K562 (cell line): ENCODE measurements around the gene OR8B8. TPM values are rescaled to one million over a fixed set of nuclear protein-coding genes. Genes with fewer than 3 reads are reported as not detected.

Source experiments
- ATAC-seq: fragments of 200-7000 bp; cut with Tn5 transposase; 3 replicates; pipeline ENCODE4 v1.9.1; 2020; ENCODE audit warnings: moderate library complexity
- BruUV-seq: library from RNA; stranded (reverse); fragments of 400-500 nt; replicated peaks from 2 replicates; lab custom pipeline; 2021; lab: Mats Ljungman, UMichigan
- CTCF ChIA-PET: fragments of 300-600 bp; formaldehyde crosslinking; extraction: SDS; loops from one replicate; lab custom pipeline; 2021; ENCODE audit warnings: low intra/inter-chr PET ratio; lab: Yijun Ruan, JAX
- POLR2A ChIA-PET: fragments of 300-600, 350-650 bp; sonication (Branson Sonifier 250); formaldehyde crosslinking; extraction: SDS; loops from one replicate; lab custom pipeline; 2021; ENCODE audit warnings: antibody characterized with exemption, inconsistent platforms; lab: Yijun Ruan, JAX
- DNase-seq, 4 experiments: peaks; one replicate each; pipeline versions ENCODE4 v3.0.0 to v3.0.0-alpha.2; 2011 to 2018; ENCODE audit warnings: low spot score in 3 of 4, mixed read lengths in 3 of 4; ENCODE audit errors: extremely low read depth in 1 of 4
- FAIRE-seq: peaks from 2 replicates; lab custom pipeline; 2011; peaks lifted over from hg19 to GRCh38; lab: Jason Lieb, UNC
- H2AFZ ChIP-seq: 2 replicates; pipeline ENCODE4 v1.6.0; 2011; ENCODE audit warnings: low read depth, low read length, control low read depth, inconsistent platforms
- H3K27ac ChIP-seq: fragments of 200-600 bp; 3 replicates; pipeline ENCODE4 v1.8.0; 2011; ENCODE audit warnings: low read depth, mild to moderate bottlenecking, control low read depth, inconsistent platforms, low read length, moderate library complexity, mixed read lengths; ENCODE audit errors: extremely low read depth
- H3K27me3 ChIP-seq, 2 experiments: fragments of 300-600 bp in 1 of 2; 2 replicates in 1 of 2; 3 replicates in 1 of 2; pipeline versions ENCODE4 v1.6.0 to v1.8.0; 2011; ENCODE audit warnings: inconsistent platforms in 2 of 2, low read length in 2 of 2, mild to moderate bottlenecking in 1 of 2, mixed read lengths in 1 of 2, moderate library complexity in 1 of 2; ENCODE audit not compliant: control insufficient read depth in 2 of 2, insufficient read depth in 2 of 2
- H3K36me3 ChIP-seq: fragments of 300-600 bp; 3 replicates; pipeline ENCODE4 v1.8.0; 2011; ENCODE audit warnings: mild to moderate bottlenecking, low read length, inconsistent platforms; ENCODE audit not compliant: control insufficient read depth, insufficient read depth
- H3K4me1 ChIP-seq, 2 experiments: fragments of 200-600 bp in 1 of 2; replicated peaks in 1 of 2; 2 replicates in 1 of 2; 3 replicates in 1 of 2; pipeline versions ENCODE4 v1.5.1 to v1.8.0; 2011; ENCODE audit warnings: inconsistent platforms in 2 of 2, low read length in 2 of 2, mild to moderate bottlenecking in 1 of 2, mixed read lengths in 1 of 2, moderate library complexity in 1 of 2; ENCODE audit not compliant: control insufficient read depth in 2 of 2, insufficient read depth in 2 of 2
- H3K4me2 ChIP-seq: 2 replicates; pipeline ENCODE4 v1.6.1; 2011; ENCODE audit warnings: low read length, control low read depth, inconsistent platforms, mixed read lengths; ENCODE audit not compliant: insufficient read depth
- H3K4me3 ChIP-seq: fragments of 200-600 bp; sonication (generic), shearing (Covaris generic); 2 replicates; pipeline ENCODE4 v1.5.1; 2016; ENCODE audit warnings: control low read depth, inconsistent platforms
- H3K79me2 ChIP-seq: fragments of 200-600 bp; 3 replicates; pipeline ENCODE4 v1.8.0; 2011; ENCODE audit warnings: low read length, inconsistent platforms; ENCODE audit not compliant: control insufficient read depth, insufficient read depth
- H3K9ac ChIP-seq, 2 experiments: 2 replicates each; pipeline versions ENCODE4 v1.6.0 to v1.6.1; 2011; ENCODE audit warnings: low read depth in 2 of 2, low read length in 2 of 2, control low read depth in 1 of 2, inconsistent platforms in 1 of 2, mild to moderate bottlenecking in 1 of 2, mixed read lengths in 1 of 2; ENCODE audit not compliant: insufficient read depth in 1 of 2
- H3K9me1 ChIP-seq: one replicate; pipeline ENCODE4 v1.6.0; 2011; ENCODE audit warnings: inconsistent platforms, mild to moderate bottlenecking, low read length, moderate library complexity; ENCODE audit not compliant: control insufficient read depth, insufficient read depth
- H3K9me3 ChIP-seq: replicated peaks from 2 replicates; pipeline ENCODE4 v1.5.1; 2011; ENCODE audit warnings: low read depth, low read length, inconsistent platforms; ENCODE audit not compliant: control insufficient read depth, insufficient read depth
- H4K20me1 ChIP-seq: replicated peaks from 2 replicates; pipeline ENCODE4 v1.6.1; 2011; ENCODE audit warnings: low read length, inconsistent platforms, mixed read lengths; ENCODE audit not compliant: control insufficient read depth, insufficient read depth
- ATF4 ChIP-seq: fragments of 450-650 bp; formaldehyde crosslinking; IDR thresholded peaks from 2 replicates; pipeline ENCODE4 v1.4.0; 2022; ENCODE audit warnings: mild to moderate bottlenecking, moderate library complexity
- E2F8 ChIP-seq: fragments of 450-650 bp; IDR thresholded peaks from 2 replicates; pipeline ENCODE4 v1.7.1; 2018; ENCODE audit warnings: mild to moderate bottlenecking, low read depth; ENCODE audit not compliant: partially characterized antibody
- ETS1 ChIP-seq: conservative IDR thresholded peaks from 2 replicates; pipeline ENCODE4 v1.6.1; 2011; ENCODE audit warnings: low read depth, mild to moderate bottlenecking, low read length; ENCODE audit not compliant: control insufficient read depth
- FOXJ3 ChIP-seq: sonication (generic); formaldehyde crosslinking; IDR thresholded peaks from 2 replicates; pipeline ENCODE4 v1.4.0; 2020; ENCODE audit warnings: mild to moderate bottlenecking, missing genetic modification reagents
- HOXB6 ChIP-seq: fragments of 250-450 bp; sonication (Bioruptor Pico); IDR thresholded peaks from 2 replicates; pipeline ENCODE4 v1.5.1; 2022; ENCODE audit warnings: mild to moderate bottlenecking, borderline replicate concordance
- KDM4B ChIP-seq, 2 experiments: fragments of 450-650 bp in 1 of 2; sonication (generic) in 1 of 2; IDR thresholded peaks; 2 replicates each; pipeline ENCODE4 v1.6.1; 2016 to 2017; ENCODE audit warnings: borderline replicate concordance in 2 of 2, antibody characterized with exemption in 1 of 2, low read depth in 1 of 2, mild to moderate bottlenecking in 1 of 2
- MEF2A ChIP-seq: IDR thresholded peaks from 2 replicates; pipeline ENCODE4 v1.6.1; 2011; ENCODE audit warnings: low read depth, mild to moderate bottlenecking, low read length, moderate library complexity; ENCODE audit not compliant: control insufficient read depth
- PTTG1 ChIP-seq: fragments of 450-650 bp; IDR thresholded peaks from 2 replicates; pipeline ENCODE4 v1.6.1; 2016; ENCODE audit warnings: low read depth, mild to moderate bottlenecking, missing genetic modification characterization, missing compliant biosample characterization
- SMARCE1 ChIP-seq: fragments of 450-650 bp; IDR thresholded peaks from 2 replicates; pipeline ENCODE4 v1.7.1; 2016; ENCODE audit warnings: mild to moderate bottlenecking
- ZNF551 ChIP-seq: fragments of 250-450 bp; sonication (Bioruptor Pico); IDR thresholded peaks from 2 replicates; pipeline ENCODE4 v1.5.0; 2021; ENCODE audit warnings: mild to moderate bottlenecking, moderate library complexity
- WGBS: fragments of 100-300 bp; shearing (Covaris generic); methylation state at CpG from one replicate; pipeline ENCODE4 v1.1.6; 2016; ENCODE audit warnings: low coverage, mixed read lengths; ENCODE audit not compliant: insufficient coverage; ENCODE audit errors: missing lambda C conversion rate; 5-methylcytosine and 5-hydroxymethylcytosine counted together
- in situ Hi-C: fragments of 300-500 bp; cut with MboI; formaldehyde crosslinking; loops from 4 replicates; pipeline ENCODE4 v1.15.0; 2018; ENCODE audit warnings: inconsistent platforms, mixed read lengths
- intact Hi-C: fragments of 100-400 bp; cut with micrococcal nuclease; formaldehyde crosslinking; loops from 2 replicates; pipeline ENCODE4 v1.14.2; 2022
- polyA plus RNA-seq, 8 experiments: library from polyadenylated mRNA; depleted of rRNA in 4 of 8; stranded (reverse) in 5 of 8; unstranded in 3 of 8; fragments of >200 nt; fragmentation: Nextera tagmentation in 2 of 8; fragmentation: Illumina TruSeq in 1 of 8; extraction: Ambion mirVana in 2 of 8; extraction: Trizol in 1 of 8; gene quantifications; 2 replicates each; pipeline versions ENCODE4 v1.2.1 to v1.2.3, GENCODE V29; 2011 to 2014; ENCODE audit warnings: inconsistent platforms in 1 of 8, missing spikeins in 1 of 8
- total RNA-seq, 7 experiments: library from RNA; depleted of rRNA in 6 of 7; stranded (reverse); fragments of >200 nt in 6 of 7; fragmentation: Illumina TruSeq in 2 of 7; extraction: Trizol in 2 of 7; gene quantifications; 2 replicates each; pipeline versions ENCODE4 v1.2.1 to v1.2.3, GENCODE V29; 2011 to 2021; ENCODE audit warnings: low replicate concordance in 1 of 7

Gene OR8B8
- total and polyA plus RNA-seq, 9 of the 15 experiments (the other 6 are each of a cell fraction or from before 2014, with no cell fraction given) = 0.18 TPM; not detected in 8

GRCh38 chr11:124409906-124410305 lies 35.6 kb downstream of the OR8B8 start:
- no peaks in the 10 kb centered on the region for H3K36me3 ChIP-seq
- H3K4me1 ChIP-seq = no peaks in the 10 kb centered on the region
- no peaks in the 10 kb centered on the region for H3K79me2 ChIP-seq
- POLR2A ChIA-PET = no interaction called here
- no peak overlapping the region for H2AFZ ChIP-seq
- no peak for ATAC-seq
- in situ Hi-C loops (loop anchor here (10.0 to 25.0 kb wide), 3 partner anchors 335 to 427 kb away; partner anchors contain the start of gene ESAM), intact Hi-C loops (loop anchor here (10.0 kb wide), 1 partner anchor 355 kb away; the partner anchor contains the start of gene ESAM)
- no peak for TF ChIP-seq SMARCE1
- H3K4me3 ChIP-seq = no peak overlapping the region
- H4K20me1 ChIP-seq = no peaks in the 10 kb centered on the region
- WGBS = 36% methylated on average over 7 of the region's 7 CpGs
- CTCF ChIA-PET = no interaction called here
- H3K4me2 ChIP-seq = no peak overlapping the region
- FAIRE-seq = no peak
- H3K27me3 ChIP-seq = no peaks in the 10 kb centered on the region
- no peaks in the 10 kb centered on the region for H3K9me1 ChIP-seq
- DNase-seq = no peak
- no peaks in the 10 kb centered on the region for H3K9me3 ChIP-seq
- no TSS peak for BruUV-seq
- H3K27ac ChIP-seq = no peak overlapping the region
- no peak overlapping the region for H3K9ac ChIP-seq

- no peaks in the 10 kb centered on the region for H3K36me3 ChIP-seq
- H3K79me2 ChIP-seq = no peaks in the 10 kb centered on the region
- H3K9ac ChIP-seq = no peak overlapping the region
- CTCF ChIA-PET = interaction anchor here (0.6 kb wide), 1 partner anchor 301 kb away, joined by 3 read pairs; no protein-coding TSS in a partner anchor
- no peaks in the 10 kb centered on the region for H3K27me3 ChIP-seq
- no peaks in the 10 kb centered on the region for H3K9me1 ChIP-seq
- POLR2A ChIA-PET = no interaction called here
- 33% methylated on average over 2 of the region's 2 CpGs for WGBS
- DNase-seq (no peak), ATAC-seq (no peak), FAIRE-seq (no peak)
- H3K4me1 ChIP-seq = no peaks in the 10 kb centered on the region
- H2AFZ ChIP-seq = no peak overlapping the region
- intact Hi-C loops = no loop called here
- no peak overlapping the region for H3K4me3 ChIP-seq
- H3K27ac ChIP-seq = no peak overlapping the region
- no peaks in the 10 kb centered on the region for H4K20me1 ChIP-seq
- no TSS peak for BruUV-seq
- H3K9me3 ChIP-seq = no peaks in the 10 kb centered on the region
- in situ Hi-C loops = loop anchor here (10.0 to 25.0 kb wide), 2 partner anchors 331 to 432 kb away; no protein-coding TSS in a partner anchor
- H3K4me2 ChIP-seq = no peak overlapping the region
- TF ChIP-seq ATF4 (no peak), KDM4B (IDR thresholded peaks at IDR 0.05; ENCODE audit: borderline replicate concordance in 2 of 2, low read depth in 1 of 2) (no peak), HOXB6 (CRISPR knock-in tag) (no peak), MEF2A (no peak), ZNF551 (CRISPR knock-in tag) (no peak), E2F8 (no peak), FOXJ3 (CRISPR knock-in tag) (no peak), ETS1 (no peak), PTTG1 (tag) (no peak)
These were observed 39.9 kb downstream of the OR8B8 start for GRCh38 chr11:124405581-124405980.
